Measurements from ENCODE around the gene CCDC160.
"Not testable (repeated sequence)": the region's sequence is repeated elsewhere in the genome, so short reads cannot be mapped to it uniquely, and the experiment has no call there.

CCDC160 gene

DNA sequence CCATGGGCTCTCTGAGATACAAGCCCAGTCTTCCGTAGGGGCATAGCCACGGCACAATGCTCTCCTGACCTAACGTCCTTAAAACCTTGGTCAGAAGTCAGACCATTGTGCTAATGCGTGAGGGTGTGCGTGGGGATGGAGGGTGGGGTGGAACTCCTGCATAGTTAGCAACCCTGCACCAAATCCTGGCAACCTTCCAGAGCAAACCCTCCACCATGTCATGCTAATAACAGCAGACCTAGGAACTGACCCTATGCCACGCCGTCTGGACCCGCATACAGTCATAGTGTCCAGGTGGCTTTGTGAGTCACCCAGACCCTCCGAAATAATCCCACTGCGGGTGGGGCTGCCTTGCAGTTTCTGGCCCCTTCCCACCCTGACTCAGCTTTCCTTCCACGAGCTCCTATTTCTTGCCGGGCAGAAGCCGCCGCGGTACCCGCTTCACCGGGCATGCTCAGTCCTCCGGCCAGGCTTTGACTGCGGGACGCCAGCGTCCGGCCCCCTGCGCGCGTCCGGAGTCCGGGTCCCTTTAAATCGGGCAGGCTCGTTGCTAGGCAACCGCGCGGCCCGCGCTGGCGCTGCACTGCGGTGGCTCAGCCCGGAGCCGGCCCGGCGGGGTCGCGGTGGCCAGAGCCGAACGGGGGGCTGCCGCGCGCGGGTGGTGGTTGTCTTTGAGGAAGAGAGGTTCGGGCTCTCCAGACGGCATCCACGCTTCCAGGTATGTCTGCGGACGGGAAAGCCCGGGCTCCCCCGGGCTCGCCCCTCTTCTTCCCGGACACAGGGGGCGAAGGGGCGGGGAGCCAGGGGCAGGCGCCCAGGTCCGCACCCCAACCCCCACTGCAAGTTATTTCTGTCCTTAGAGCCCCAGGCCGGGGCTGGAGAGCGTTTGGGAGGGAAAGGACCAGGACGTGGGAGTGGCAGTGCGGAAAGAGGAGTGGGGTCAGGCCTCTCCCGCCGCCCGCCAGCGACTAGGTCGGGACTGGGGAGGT, at the start of gene CCDC160:
Gene CCDC160 (plus strand): TSS at position 557 of the 989 bp plus-strand sequence. CDS start 7,619 bp downstream, outside the sequence.
- DNase-seq = peak in 54 of 58 donors; percentile 0 to 68 (median 31)

DNA sequence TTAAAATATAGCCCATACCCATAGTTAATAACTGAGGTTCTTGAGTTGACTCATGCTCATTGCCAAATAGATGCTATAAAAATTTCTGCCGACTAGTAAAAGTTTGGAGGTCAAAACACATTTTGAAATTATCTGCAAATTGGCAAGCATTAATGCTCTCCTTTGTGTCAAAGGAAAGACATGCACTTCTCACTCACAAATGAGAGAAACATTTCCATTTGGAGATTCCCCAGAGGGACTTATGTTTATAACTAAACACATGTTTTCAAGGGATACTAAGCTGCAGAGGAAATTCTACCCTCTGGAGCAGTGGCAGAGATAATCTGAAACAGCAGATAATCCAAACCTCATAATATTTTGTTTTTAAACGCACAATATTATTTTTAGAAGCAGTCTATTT, 45.7 kb upstream of the CCDC160 start:
- DNase-seq = no peak

DNA sequence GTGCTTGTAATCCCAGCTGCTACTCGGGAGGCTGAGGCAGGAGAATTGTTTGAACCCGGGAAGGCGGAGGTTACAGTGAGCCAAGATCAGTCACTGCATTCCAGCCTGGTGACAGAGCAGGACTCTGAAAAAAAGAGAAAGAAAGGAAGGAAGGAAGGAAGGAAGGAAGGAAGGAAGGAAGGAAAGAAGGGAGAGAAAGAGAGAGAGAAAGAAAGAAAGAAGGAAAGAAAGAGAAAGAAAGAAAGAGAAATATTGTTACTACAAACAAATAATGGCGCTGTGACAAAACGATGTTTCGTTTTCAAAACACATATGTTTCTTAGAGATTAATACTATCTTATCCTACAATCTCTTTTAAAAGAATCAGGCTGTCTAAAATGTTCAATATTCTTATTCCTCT, 42.1 kb upstream of the CCDC160 start:
- DNase-seq = no peak

DNA sequence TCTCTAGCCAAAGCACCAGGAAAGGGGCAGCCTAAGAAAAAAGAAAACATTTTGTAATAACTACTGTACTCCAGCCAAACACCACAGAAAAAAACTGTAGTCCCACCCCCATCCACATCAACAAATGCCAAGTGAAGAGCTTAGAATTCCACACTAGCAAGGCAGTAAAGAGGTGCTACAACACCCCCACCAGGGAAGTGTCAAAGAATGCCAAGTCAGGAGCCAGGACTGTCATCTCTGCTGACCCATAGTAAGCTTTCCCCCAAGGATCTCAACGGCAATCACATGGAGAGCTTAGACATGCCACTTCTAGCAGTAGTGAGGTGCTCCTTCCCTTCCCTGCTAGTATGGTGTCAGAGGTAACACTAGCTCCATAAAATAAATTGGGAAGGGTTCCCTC, 34.4 kb upstream of the CCDC160 start:
- no peak for DNase-seq

DNA sequence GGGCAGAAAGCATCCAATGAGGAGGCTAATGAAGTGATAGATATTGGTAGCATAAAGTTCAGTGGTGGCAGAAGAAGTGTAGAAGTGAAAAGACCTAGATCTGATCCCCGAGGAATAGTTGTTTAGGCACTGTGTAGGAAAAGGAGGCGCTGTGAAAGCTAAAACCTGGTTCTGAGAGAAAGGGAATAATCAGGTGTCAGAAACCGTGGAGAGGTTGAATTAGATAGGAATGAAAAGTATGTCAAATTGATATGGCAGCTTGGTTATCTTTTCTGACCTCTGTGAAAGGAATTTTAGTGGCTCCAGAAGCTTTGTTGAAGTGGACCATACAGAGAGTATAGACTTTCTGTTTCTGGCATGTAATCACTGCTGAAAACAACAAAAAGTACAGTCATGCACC, 30.8 kb upstream of the CCDC160 start:
- no peak for DNase-seq

DNA sequence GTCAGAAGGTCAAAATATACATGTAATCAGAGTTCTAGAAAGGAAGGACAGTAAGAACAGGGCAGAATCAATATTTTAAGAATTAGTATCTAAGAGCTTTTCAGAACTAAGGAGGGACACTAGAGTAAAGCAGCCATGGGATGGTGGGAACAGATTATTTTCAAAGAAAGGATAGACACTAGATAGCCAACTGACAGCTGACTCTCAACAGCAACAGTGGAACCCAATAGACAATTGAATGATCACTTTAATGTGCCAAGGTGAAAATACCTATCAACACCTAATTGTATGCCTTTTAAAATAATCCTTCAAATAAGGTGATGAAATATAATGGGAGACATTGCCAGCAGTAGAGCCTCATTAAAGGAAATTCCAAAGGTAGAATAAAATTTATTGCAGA, 26.5 kb upstream of the CCDC160 start:
- no peak for DNase-seq

DNA sequence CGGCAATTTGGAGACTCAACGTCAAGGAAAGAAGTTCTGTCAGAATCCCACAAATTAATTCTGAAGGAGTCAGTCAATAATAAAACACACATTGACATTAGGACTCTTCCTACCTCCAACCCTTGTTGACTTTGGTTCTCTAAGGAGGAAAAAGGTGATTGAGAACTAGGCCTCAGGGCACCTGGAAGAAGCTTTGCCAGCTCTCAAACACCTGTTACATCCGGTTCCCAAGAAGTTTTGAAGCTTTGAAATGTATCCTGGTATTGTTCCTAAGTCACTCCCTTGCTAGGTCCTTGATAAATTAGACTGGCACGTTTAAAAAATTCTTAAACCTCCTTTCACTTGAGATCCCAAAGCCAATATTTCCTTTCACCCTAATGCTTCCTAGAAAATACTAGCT, 1.7 kb upstream of the CCDC160 start:
- DNase-seq = no peak

DNA sequence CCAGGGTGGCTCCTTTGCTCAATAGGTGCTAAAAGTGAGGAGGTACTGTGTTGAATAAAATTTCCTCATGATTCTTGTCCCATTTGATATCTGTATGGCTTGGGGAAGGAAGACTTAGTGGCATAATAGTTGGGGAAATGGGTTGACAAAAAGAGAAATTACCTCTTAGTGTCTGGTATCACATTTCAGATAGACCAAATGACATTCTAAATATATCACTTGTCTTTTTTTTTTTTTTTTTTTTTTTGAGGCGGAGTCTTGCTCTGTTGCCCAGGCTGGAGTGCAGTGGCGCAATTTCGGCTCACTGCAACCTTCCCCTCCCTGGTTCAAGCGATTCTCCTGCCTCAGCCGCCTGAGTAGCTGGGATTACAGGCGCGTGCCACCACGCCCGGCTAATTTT, 1.2 kb downstream of the CCDC160 start:
- not testable (repeated sequence) for DNase-seq

DNA sequence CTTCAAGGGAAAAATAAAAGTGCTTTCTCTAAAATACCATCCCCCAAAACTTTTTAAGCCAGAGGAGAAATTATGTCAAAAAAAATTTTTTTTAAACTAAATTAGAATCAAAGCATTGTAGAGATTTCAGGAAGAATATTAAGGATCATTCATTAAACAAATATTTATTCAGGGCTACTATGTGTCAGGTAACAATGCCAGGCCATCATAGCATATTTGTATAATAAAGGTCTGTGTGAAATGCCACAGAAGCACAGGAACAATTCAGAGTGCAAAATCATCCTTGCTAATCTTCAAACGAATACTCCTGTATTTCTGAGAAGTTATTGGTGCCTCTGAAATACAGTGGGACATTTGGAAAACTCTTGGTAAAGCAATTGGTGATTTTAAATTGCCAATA, 2.0 kb downstream of the CCDC160 start:
- no peak for DNase-seq

DNA sequence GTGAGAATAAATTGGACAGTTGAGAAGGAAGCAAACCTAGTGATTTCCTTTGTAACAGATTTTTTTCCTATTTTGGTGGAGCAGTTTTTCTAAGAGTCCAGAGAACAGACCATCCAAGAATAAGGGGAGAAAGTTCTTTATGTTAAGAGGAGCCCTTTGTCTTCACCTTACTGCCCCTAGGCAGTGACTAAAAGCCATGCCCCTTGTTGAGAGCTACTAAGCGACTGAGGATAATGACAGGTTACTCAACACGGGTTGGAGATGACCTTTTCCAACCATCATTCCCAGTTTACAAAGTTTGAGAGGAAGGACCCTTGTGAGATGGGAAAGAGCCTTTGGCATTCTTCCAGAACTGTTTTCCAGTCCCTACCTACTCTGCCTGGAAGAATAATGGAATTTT, 3.2 kb downstream of the CCDC160 start:
- DNase-seq = no peak

DNA sequence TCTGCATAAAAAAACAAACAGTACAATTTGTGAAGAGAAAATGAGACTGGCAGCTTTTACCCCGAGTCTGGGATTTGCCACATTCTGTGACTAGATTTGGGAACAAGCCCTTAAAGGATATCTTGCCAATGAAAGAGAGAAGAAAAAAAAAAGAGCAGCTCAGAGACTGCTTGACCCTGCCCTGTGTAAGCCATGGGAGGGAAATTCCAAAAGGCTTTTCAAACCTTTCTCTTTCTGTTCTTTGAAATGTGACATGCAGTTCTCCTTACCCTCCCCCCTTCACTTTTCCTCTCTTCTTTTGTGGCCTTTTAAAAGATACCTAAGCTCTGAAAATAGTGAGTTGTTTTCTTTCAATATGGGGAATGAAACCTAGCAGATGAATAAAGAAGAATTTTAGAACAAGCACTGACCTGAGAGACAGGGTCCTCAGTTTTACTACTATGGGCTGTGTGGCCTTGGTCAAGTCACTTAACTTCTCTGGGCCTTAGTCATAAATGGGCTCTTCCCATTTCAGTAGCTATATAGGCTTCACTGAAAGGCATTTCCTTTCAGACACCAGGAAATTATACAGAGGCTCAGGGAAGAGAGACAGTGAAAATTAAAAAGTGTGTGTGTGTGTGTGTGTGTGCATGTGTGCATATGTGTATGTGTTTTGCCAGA, 5.1 kb downstream of the CCDC160 start:
- peak in 1 of 58 donors; percentile 12 for DNase-seq

DNA sequence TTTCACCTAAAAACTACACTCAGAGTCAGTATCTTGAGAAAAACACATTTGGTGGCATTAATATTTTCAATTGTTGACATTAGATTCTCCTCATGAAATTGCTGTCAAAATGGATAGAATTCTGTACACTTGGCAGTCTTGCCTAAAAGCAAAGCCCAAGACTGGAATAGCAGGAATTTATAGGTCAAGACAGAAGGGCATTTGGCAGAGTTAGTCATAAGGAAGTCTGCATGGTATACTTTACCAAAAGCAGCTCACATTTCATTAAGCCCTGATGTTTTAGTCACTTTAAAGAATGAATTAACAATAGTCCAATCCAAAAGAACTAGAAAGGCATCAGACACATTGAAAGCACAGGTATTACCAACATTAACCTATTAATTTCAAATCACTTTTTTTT, 7.1 kb downstream of the CCDC160 start:
- no peak for DNase-seq

DNA sequence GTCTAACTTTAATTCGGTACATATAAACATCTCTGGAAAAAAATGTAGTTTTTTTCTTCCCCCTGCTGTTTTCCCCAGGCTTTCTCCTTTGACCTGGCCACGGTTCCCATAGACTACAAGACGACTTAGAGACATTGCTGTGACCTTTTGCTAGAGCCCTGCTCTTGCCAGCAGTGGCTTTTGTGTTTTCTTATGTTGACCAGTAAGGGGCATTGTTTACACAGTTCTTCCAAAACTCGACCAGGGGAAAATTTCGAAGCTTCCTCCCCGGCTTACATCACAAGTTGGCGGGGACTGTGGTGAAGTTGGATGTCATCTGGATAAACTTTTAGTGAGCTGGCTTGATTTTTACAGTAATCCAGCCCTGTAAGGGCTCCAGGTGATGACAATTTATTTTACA, 9.3 kb downstream of the CCDC160 start:
- peak in 8 of 58 donors; percentile 0 to 26 (median 2) for DNase-seq

DNA sequence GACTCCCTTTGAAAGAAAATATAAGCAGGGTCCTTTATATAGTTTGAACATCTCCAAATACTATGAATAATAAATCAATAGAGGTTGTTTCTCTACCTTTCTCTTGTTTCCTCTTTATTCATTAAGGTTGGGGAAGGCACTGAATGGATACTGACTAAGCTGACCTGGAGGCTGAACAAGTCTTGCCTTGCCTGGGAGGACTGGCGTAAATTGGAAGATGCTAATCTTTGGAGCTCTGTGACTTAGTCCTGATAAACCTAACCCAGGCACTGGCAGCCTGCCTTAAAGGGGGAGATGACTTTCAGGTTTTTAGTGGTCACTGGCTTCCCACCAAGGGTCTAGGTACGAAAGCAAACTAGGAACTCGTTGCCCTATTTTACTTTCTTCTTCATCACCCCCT, 10.5 kb downstream of the CCDC160 start:
- DNase-seq = no peak

DNA sequence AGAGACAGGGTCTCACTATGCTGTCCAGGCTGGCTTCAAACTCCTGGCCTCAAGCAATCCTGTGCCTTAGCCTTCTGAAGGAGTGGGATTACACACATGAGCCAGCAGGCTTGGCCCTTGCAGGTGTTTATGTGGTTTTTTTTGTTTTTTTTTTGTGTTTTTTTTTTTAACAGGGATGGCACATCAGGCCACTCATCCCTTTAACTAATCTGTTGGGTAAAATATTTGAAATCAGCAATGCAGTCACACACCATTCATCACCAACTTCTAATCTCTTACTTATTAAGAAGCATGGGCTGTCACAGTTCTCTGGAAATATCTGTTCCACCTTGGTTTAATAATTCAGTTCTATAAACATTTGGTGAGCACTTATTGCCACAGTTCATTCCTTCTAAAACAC, 12.3 kb downstream of the CCDC160 start:
- no peak for DNase-seq

DNA sequence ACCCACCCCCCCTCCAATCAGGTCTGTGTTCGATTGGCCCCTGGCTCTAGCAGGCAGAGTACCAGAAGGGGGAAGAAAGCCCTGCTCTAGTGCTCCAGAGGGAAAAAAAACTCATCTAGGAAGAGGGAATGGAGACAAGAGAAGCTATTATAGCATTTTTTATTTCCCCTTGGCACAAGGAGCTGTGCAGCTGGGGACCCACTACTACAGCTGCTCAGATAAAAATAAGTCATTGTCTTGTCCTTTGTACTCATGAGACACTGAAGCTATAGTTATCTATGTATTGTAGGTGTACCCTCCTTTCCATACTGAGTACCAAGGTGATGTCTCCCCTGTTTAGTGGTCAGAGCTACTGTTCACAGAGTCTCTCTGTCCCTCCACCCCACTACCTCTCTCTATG, 14.3 kb downstream of the CCDC160 start:
- peak in 12 of 58 donors; percentile 0 to 47 (median 8) for DNase-seq

DNA sequence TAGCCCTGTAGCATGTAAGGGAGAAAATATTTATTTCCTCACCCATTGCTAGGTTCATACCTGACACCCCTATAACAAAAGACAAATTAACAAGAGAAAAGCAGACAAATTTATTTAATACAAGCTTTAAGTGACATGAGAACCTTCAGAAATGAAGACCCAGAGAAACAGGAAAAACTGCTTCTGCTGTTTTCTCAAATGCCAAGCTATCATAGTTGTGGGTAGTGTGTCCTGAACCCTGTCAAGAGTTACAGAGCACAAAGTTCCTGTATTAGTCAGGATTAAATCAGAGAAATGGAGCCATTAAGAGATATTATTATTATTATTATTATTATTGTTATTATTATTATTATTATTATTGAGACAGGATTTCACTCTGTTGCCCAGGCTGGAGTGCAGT, 17.5 kb downstream of the CCDC160 start:
- DNase-seq = no peak

DNA sequence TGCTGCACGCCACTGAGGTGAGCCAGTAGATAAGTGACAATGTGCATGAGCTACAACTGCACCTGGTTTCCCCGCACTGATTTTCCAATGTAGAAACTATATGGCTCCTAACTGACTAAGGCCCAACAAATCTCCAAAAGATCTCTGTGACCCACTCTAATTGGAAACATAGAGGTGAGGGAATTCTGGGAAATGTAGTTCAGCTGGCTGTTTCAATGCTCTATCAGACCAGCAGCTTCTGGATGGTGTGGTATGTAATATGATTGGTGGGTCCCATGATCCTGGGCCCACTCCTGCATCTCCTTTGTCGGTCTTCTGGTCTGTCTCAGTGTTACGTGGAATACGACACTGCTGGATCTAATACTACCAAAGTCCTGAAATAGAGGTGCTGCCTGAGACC, 18.6 kb downstream of the CCDC160 start:
- DNase-seq = no peak

DNA sequence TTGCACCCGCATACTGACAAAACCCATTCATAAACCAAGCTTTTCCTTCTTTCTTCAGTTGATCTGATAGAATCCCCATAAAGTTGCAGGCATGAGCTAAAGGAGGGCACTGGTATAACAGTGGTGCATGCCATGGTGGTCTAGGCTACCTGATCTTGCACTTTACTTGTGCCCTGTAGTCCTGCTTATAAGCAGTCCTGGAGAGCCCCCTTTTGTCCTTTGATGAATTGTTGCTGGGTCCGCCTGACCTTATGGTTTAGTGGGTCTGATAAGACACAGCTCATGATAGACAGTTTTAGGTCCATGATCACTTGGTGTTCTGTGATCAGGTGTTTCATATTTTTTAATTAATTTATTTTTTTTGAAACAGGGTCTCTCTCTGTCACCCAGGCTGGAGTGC, 19.7 kb downstream of the CCDC160 start:
- DNase-seq = no peak

DNA sequence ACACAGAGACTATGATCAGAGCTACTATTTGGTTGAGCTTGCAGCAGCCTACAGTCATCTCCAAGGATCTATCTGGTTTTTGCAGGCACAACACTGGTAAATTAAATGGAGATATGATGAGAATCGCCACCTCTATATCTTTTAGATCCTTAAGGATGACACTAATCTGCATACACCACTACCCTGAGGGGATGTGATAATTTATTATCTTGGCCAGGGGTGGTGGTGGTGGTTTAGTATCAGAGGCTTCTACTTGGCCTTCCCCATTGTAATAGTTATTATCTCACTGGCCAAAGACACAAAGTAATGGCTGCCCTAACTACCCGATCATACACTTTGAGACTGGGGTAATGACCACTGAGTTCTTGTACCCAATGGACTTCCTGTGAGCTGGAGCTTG, 21.2 kb downstream of the CCDC160 start:
- no peak for DNase-seq

DNA sequence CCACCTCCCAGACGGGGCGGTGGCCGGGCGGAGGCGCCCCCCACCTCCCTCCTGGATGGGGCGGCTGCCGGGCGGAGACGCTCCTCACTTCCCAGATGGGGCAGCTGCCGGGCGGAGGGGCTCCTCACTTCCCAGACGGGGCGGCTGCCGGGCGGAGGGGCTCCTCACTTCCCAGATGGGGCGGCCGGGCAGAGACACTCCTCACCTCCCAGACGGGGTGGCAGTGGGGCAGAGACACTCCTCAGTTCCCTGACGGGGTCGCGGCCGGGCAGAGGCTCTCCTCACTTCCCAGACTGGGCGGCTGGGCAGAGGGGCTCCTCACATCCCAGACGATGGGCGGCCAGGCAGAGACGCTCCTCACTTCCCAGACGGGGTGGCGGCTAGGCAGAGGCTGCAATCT, 49.0 kb downstream of the CCDC160 start:
- DNase-seq = not testable (repeated sequence)

DNA sequence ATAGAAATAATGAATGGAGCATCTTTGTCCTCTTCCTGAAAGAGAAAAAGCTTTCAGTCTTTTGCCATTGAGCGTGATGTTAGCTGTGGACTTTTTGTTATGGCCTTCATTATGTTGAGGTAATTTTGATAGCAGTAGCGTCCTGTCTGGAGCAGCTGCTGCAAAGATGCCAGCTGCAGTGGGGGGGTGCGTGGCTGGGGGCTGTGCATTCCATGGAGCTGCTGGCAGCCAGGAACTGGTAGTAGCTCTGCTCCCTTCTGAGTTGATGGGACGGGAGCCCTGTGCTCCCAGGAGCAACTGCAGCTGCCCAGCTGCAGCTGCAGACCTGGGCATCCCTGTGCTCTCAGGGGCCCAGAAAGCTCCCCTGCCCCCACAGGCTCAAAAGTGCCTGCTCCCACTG, 50.4 kb downstream of the CCDC160 start:
- no peak for DNase-seq

DNA sequence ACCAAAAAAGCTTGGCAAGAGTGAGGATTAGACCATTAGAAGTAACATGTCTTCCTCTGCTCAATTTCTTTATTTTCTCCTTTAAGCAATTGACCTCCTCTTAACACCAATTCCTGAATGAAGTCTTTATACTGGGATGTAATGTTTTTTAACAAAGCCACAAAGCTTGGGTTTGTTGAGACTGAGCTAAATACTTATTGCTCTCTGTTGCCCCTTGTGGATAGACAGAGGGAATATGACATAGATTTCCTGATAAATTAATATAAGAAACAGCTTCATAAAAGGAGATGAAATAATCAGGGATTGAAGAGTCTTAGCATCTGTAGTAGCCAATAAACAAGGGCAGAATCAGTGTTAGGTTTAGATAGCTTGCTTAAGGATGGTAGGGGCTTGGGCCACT, 57.6 kb downstream of the CCDC160 start:
- no peak for DNase-seq
